HG02623 (cell line): ENCODE measurements around the gene F13A1.

Experiments
- ATAC-seq: cut with Tn5 transposase; IDR thresholded peaks from one replicate; pipeline ENCODE4 v1.9.1; 2021; ENCODE audit warnings: moderate library complexity; ENCODE audit not compliant: unreplicated experiment

F13A1 gene

DNA sequence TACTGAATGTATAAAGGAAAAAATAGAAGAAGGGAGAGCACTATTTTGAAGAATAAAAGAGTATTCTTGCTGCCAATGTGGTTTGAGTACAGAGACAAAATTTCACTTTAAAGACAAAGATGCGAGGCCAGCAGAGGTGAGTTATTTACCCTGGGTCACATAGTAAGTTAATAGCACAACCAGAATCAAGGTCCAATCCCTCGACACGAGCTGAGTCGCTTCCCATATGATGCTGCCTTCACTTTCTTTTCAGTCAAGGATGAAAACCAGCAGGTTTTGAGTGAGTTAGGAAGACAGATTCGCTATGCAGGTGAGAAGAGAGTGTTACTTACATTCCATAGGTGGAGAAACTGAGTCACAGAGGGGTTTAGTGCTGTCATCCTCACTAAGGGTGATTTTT lies 75.8 kb downstream of the F13A1 start:
- ATAC-seq: no peak

DNA sequence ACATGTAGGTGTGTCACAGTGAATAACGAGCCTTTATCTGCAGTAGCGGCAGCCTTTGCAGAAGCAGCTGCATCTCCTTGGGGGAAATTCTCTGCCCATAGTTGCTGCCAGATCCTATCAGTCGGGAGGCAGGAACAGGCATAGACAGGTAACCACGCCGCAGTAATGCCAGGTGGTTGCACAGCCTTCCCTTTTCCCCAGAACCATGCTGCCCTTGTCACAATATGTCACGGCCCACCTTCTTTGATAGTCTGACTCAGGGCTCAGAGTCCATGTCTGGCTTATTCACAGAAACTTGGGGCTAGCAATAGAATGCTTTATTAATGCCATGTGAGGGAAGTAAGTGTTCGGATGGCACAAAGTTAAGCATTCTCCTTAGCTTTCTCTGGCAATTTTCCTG lies 76.6 kb downstream of the F13A1 start:
- ATAC-seq: no peak

DNA sequence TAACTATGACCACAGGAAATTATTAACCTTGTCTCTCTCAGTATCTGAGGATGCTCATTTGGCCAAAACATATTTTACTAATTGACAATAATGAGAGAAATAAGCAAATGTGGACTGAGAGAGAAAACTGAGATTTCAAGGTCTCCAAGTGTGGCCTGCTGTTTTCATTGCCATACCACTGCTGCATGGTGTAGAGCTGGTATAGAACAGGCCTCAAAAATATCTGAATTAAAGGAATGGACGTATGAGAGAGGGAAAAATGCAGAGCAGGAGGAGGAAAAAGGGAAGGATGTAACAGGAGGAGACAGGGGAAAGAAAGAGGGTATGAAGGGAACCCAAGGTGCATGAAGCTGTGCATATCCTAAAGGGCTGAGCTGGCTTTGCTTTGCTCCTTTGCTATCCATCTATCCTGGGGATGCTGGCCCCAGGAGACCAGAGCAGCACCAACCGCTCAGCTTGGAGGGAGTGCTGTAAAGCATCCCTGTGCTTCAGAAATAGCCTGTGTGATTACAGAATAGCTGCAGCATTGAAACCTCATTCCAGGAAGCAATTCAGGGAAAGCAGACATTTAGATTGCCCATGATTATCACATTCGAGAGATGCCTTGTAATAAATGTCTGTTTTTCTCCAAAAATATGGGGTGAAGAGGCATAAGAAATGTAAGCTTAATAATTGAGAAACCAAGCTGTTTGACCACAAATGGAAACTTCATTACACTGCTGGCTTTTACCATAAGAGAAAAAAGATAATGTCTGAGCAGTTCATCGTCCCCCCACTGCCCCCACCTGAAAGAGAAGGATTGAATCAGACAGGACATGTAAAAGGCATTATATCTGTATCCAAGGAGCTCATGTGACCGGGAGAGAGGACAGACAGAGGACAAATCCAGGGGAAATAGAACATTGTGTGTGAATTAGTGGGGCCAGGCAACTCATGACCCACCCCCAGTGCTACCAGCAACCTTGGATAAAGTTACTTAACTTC lies 80.6 kb downstream of the F13A1 start:
- no peak for ATAC-seq

DNA sequence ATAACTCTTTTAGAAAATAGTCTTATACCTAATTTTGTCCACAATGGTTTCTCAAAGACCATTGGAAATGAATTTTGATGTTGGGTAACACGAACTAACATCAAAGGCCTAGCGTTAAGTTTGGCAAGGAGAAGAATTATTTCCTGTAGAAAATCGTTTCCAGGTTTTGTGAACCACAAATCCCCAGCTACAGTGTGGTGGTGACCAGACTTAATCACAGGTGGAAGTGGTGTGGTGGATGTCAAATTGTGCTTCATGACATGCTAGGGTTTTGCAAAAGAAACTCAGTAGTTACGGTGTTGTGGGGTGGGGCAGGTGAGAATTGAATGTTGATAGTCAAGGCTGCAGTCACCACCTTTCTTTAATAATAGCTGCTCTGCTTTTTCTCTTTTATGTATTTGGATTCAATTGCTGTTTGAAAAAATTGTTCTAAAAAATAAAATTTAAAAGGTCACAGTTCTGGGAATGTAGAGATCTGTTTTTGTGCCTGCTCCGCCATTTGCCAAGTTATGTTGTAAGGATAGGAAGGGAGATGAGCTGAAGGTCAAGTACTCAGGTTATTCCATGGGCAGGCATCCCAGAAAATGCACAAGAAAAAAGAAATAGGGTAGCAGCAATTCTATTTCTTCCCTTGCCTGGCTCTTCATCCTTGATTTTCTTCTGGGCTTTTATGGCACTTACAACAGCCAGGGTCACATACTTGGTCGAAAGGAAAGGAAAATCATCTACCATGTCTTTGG lies 83.6 kb downstream of the F13A1 start:
- ATAC-seq: no peak

DNA sequence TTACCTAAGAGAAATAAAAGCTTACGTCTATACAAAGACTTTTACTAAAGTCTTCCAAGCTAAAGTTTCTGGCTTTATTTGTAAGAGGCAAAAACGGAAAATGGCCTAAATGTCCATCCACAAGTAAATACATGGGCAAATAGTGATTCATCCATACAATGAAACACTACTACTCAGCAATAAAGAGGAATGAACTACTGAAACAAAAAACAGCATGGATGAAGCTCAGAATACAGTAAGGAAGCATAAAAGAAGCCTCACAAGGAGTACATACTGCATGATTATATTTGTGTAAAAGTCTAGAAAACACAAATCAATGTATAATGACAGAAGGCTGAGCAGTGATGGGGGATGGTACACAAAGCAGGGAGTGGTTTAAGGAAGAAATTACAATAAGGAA lies 84.7 kb downstream of the F13A1 start:
- ATAC-seq: no peak

DNA sequence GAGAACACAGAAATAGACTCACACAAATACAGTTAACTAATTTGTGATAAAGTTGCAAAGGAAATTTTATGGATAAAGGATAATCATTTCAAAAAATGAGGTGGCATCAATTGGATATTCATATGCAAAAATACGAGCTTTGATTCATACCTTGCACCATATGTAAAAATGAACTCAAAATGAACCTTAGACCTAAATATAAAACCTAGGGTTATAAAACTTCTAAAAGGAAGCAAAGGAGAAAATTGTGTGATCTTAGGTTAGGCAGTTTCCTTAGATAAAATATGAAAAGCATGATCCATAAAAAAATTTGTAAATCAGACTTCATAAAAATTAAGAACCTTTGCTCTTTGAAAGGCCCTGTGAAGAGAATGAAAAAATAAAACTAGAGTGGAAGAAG lies 85.5 kb downstream of the F13A1 start:
- no peak for ATAC-seq

DNA sequence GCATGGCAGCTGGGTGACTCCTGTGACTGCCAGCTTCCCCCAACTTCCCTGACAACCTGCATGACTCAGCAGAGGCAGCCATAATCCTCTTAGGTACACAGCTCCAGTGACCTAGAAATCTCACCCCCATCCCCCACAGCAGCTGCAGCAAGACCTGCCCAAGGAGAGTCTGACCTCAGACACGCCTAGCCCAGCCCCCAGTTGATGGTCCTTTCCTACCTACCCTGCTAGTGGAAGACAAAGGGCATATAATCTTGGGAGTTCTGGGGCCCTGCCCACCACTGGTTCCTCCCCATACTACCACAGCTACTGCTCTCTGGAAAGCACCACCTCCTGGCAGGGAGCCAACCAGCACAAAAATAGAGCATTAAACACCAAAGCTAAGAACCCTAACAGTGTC lies 90.2 kb downstream of the F13A1 start:
- ATAC-seq: no peak

DNA sequence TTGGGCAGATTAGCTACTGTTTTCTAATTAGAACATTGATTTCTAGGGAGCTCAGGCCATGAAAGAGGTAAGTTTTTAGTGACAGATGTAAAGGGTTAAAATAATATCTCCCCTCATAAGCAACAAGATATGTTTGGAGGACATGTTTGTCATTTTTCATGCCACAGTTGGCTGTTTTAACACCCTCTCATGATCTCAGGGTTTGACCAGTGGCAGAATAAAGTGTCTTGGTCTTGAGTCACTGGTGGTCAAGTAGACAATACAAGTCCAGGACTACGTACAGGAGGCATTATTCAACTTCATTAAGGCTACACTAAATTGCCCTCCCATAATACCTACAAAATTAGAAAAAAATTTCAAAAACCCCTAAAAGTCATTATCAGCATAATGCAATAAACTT lies 92.6 kb downstream of the F13A1 start:
- no peak for ATAC-seq

DNA sequence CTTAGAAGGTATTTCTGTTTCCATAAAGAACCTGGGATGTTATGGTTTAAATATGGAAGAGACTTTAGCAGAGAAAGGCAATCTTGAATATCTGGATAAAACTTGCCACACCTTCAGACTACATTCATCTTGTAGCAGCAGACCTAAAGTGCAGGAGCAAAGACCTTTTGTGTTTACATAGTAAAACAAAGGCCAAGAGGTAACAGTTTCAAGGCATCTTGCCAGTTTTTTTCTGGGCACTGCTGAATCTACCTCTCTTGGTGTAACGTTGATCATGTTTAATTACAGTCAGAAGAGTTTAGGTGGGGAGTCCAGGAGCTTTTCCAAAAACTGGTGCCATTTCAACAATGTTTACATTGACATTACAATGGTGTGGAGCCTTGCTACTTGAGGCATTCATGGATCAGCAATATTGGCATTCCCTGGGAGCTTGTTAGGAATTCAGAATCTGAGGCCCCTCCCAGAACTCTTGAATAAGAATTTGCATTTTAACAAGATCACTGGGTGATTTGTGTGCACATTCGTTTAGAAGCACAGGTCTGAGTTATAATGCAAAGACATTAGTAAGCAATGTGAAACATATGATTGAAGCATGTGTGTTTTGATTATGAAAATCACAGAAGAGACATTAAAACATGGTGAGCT lies 94.5 kb downstream of the F13A1 start:
- ATAC-seq: no peak

DNA sequence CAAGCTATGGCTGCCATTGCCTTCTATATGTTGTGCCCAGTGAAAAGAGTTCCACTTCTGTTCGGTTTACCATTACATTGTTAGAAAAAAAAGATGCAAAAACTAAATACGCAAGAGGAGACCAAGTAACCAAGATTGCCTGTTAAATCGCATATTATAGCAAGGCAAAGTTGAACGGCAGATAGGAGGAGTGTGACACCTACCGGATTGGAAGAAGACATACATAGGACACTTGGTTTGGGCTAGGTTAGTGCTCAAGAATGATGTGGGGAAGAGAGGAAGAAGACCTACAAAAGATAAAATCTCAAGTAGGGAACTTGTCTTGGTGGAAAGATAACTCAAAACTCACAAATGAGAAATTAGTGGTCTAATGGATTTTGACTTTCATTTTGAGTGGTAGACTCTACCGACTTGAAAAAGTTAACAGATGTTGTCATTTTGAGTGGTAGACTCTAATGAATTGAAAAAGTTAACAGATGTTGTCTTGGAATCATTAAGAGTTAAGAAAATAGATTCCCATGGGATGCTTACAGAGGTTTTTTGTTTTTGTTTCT lies 95.5 kb downstream of the F13A1 start:
- ATAC-seq: no peak

DNA sequence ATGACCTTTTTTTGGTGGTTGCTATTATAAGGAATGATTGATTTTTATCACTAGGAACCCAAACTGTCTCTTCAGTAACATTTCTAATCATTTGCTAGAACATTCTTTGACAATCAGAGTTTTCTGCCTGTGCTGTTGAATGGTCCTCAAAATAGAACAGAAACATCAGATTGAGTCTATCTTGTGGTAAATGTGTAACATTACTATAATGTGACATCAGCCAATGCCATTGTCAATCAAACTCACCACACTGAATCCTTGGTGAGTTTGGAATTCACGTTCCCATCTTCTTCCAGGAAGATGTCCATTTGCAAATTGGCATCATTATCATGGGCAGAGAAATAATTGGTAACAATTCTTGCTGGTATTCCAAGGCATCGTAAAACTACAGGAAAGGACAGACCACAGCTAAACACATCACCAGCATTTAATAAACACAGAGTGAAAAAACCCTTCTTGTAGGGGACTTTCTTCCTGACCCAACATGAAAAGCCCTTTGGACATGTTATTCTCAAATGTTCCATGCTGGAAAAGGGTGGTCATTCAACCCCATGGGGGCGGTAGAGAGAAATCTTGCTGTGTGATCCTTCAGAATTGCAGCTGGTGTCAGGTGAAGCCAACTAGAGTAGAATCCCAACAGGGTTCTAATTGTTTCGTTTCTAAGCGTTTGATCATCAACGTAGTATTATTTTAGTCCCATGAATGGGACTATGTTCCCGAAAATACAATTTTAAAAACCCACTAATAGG lies 98.5 kb downstream of the F13A1 start:
- ATAC-seq: no peak

DNA sequence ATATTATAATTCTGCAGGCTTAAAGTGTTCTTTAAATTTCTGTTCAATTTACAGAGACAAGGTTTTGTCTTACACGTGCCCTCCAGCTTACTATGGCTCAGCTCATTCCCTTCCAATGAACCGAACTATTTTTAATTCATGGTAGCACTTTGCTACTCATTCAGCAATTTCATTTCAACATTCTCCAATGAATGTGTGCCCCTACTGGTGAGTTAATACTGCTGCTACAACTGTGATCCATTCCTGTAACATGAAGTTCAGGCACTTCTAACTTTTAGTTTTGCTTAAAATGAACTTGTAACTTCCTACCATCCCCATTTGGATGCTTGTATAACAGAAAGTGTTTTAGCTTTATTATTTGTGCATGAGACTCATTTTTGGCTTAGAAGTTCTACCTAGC lies 99.7 kb downstream of the F13A1 start:
- no peak for ATAC-seq

DNA sequence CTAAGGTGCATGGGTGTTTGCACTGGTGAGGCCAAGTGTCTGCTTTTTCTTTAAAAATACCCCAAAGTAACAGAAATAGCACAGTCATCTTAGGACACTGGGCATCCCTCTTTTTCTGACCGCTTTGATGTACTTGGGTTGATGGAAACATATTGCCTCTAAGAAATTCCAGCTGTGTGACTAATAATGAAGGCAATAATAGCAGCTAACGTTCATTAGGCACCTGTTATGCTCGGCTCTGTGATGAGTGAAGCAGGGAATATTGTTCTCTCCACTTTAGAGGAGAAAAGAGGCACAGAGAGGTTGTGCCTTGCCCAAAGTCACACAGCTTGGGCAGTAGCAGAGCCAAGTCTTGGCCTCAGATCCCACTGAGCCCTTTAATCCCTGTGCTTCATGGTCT lies 100.7 kb downstream of the F13A1 start:
- no peak for ATAC-seq

DNA sequence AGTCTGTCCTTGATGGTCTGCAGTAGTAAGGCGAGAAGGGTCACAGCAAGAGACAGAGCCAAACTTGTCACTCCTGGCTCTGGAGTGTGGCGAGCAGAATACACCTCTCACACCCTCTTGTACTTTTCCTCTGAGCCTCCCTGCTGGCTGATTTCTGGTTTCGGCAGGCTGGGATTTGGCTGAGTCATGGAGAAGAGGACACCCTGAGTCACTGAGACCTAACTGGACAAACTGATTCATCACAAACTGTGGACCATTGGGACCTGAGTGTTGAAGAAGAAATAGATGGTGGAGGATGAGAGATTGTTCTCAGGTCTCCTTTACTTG lies 101.7 kb downstream of the F13A1 start:
- no peak for ATAC-seq

DNA sequence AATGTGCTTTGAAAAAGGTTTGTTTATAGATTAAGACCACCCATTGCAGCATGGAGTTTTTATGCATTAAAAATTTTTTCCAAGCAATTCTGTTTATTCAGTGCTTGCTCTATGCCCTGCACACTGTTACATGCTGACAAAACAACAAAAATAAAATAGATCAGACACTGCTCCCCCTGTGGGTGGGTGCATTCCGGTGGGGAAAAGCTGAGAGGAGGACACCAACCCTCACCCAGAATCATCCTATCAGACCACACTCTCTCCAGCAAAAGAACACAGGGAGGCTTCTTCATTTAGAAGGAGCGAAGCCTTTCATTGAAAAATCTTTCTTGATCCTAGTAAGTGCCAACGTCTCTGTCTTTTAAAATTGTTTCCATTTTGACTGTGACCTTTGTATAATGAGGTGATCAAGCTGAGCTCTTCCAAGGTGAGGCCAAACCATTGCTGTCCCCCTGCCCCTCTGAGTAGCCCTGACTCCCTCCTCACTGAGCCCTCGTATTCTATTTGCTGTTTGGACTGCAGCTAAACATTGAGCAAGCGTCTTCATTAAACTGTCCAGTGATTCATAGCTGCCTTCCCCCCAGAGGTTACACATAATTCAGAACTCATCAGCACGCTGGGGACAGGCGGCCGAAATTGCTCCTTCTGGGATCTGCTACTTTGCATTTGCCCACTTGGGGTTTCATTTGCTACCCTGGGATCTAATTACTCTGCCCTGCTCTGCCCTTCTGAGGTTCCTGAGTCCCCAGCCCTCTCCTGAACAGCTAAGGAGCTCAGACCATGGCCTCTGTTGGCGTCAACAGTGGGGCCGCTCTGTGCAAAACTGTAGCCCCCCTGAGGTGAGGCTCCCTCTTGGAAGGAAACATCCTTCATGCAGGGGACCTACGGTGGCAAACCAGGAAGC lies 102.4 kb downstream of the F13A1 start:
- no peak for ATAC-seq

DNA sequence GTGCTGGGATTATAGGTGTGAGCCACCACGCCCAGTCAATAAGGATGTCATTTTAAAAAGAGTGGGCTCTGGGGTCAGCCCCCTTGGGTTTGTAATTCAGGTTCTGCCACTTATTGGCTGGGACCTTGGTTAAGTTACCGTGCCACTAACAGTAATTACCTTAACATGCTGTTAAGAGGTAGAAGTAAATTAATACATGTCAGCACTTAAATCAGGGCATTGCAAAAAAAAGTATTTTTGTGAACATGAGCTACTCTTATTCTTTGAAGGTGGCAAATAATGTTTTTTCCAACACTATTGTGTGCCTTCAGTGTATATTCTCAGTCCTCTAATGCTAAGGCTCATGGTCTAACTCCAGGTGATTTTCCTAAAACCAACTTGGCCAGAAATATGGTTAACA lies 109.5 kb downstream of the F13A1 start:
- no peak for ATAC-seq

DNA sequence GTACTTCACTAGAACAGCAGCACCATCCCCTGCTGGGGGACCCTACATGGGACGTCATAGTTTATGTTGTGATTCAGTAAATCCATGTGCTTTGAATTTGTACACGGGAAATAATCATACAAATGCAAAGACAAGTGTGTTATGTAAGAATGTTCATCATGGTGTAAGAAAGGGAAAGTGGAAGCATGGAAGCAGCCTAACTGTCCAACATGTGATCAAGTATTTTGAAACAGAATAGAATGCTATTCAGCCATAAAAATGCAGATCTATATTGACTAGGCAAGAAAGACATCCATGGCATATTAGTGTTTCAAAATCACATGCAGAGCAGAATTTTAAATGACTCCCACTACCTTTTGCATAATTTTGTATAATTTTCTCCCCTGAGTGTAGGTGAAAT lies 117.6 kb downstream of the F13A1 start:
- no peak for ATAC-seq

DNA sequence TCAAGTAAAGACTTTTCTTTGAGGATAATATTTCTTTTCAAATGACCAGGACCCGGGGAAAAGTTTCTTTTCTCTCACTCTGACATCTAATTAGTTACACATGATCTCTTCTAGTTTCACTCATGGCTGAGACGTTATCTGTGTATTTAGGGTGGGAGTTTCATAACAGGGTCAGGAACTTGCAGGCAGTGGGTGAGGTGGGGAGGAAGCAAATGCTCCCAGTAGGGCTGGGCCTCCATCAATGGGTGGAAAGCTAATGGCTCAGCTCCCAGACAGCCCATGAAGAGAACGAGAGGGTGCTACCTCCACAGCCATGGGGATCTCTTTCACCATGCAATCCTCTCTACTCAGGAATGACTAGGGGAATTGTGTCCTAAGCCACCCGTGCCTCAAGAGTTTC lies 119.3 kb downstream of the F13A1 start:
- no peak for ATAC-seq

DNA sequence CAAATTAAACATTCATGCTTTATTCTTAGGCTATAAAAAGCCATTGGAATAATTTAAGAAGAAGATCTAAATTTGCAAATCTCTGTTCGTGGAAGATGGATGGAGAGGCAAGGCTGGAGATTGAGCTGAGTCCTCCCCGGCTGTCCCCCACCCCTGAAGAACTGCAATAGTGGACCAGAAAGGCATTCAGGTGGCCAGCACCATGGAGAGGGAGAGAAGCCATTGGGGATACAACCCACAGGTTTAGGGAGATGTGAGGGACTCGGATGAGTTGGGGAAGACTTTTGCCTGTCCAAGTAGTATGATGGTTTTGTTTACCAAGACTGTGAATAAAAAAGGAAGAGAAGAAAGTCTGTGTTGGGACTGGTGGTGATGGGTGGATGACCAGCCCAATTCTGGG lies 120.8 kb downstream of the F13A1 start:
- no peak for ATAC-seq

DNA sequence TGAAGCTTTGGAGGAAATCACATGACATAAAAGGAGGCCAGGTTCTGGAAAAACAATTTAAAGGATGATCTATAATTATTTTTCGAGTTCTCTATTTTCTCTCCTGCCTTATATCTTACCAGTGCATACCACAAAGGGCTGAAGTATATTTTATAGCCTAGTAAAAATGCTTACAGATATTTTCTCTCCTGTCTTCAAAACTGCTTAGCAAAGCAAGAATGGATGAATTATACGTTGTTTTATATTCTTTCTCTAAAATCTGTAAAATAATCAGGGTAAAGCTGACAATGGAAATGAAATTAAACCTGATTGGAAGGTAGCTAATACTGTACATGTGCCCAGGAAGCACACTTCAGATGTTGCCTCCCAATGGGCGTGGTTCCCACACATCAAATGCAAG lies 123.7 kb downstream of the F13A1 start:
- no peak for ATAC-seq
